Natural killer cell (primary cell): ENCODE results near the gene EIF1. TPM values are rescaled to one million over a fixed set of nuclear protein-coding genes. Genes with fewer than 3 reads are reported as not detected.

Experiments used
- ATAC-seq, 3 donors: fragments of 150-1000 bp in 2 of 3; fragments of 200-7000 bp in 1 of 3; cut with Tn5 transposase; 1 replicate in 1 of 3; 2 replicates in 2 of 3; pipeline ENCODE4 v1.10.0; 2021; ENCODE audit warnings: mild to moderate bottlenecking in 2 of 3, moderate library complexity in 2 of 3
- DNase-seq, 2 donors: peaks; one replicate each; pipeline versions ENCODE4 v3.0.0 to v3.0.0-alpha.2; 2013 to 2021; ENCODE audit warnings: mixed read lengths in 1 of 2
- H3K27ac ChIP-seq: one replicate; pipeline ENCODE4 v1.5.1; 2013; ENCODE audit warnings: mild to moderate bottlenecking, low read length
- H3K27me3 ChIP-seq: one replicate; pipeline ENCODE4 v1.6.1; 2013; ENCODE audit warnings: low read length; ENCODE audit not compliant: control insufficient read depth, insufficient read depth
- H3K36me3 ChIP-seq: one replicate; pipeline ENCODE4 v1.6.1; 2013; ENCODE audit warnings: low read length; ENCODE audit not compliant: control insufficient read depth, insufficient read depth
- H3K4me1 ChIP-seq: one replicate; pipeline ENCODE4 v1.6.1; 2013; ENCODE audit warnings: low read length; ENCODE audit not compliant: control insufficient read depth, insufficient read depth
- H3K4me3 ChIP-seq: one replicate; pipeline ENCODE4 v1.5.1; 2013; ENCODE audit warnings: low read length
- H3K9me3 ChIP-seq: one replicate; pipeline ENCODE4 v1.6.1; 2013; ENCODE audit warnings: low read length; ENCODE audit not compliant: control insufficient read depth, insufficient read depth
- H3K27ac Mint-ChIP-seq, 2 donors: one replicate each; pipeline ENCODE4 v1.8.0; 2022; ENCODE audit warnings: mild to moderate bottlenecking in 2 of 2, mixed read lengths in 2 of 2, moderate library complexity in 1 of 2
- H3K27me3 Mint-ChIP-seq, 2 donors: one replicate each; pipeline ENCODE4 v1.8.0; 2022; ENCODE audit warnings: low read depth in 2 of 2, mixed read lengths in 2 of 2
- H3K36me3 Mint-ChIP-seq: one replicate; pipeline ENCODE4 v1.8.0; 2022; ENCODE audit warnings: mixed read lengths
- H3K4me1 Mint-ChIP-seq, 2 donors: one replicate each; pipeline ENCODE4 v1.8.0; 2022; ENCODE audit warnings: mixed read lengths in 2 of 2
- H3K4me3 Mint-ChIP-seq: one replicate; pipeline ENCODE4 v1.8.0; 2022; ENCODE audit warnings: mild to moderate bottlenecking, moderate library complexity, mixed read lengths
- H3K9me3 Mint-ChIP-seq, 2 donors: one replicate each; pipeline ENCODE4 v1.8.0; 2022; ENCODE audit warnings: mixed read lengths in 2 of 2
- CTCF ChIP-seq: fragments of 200-600 bp; IDR thresholded peaks from one replicate; pipeline ENCODE4 v1.8.0; 2022; ENCODE audit warnings: antibody characterized with exemption
- WGBS: methylation state at CpG from one replicate; pipeline ENCODE4 v1.1.7; 2013; ENCODE audit warnings: missing lambda C conversion rate; ENCODE audit not compliant: insufficient coverage; 5-methylcytosine and 5-hydroxymethylcytosine counted together
- intact Hi-C: fragments of 100-400 bp; cut with micrococcal nuclease; formaldehyde crosslinking; loops from one replicate; pipeline ENCODE4 v1.14.2; 2022
- total RNA-seq, 4 donors: library from RNA; stranded (reverse); fragments of 120-200 nt in 1 of 4; gene quantifications; one replicate each; pipeline versions ENCODE4 v1.2.3 to v1.2.4, GENCODE V29; 2013 to 2022

EIF1 gene
- total RNA-seq, 3 donors from 2014 or later (not counting 1 experiment from before 2014, with no cell fraction given): 2,034 to 2,368 (median 2,279) TPM

- peak overlapping the region; percentile 96 for H3K4me3 Mint-ChIP-seq
- ATAC-seq (peak; percentile 75 to 90 (median 81)), DNase-seq (peak; percentile 92 to 94)
- WGBS: 2% methylated on average over 39 of the region's 39 CpGs
- no peaks in the 10 kb centered on the region for H3K27me3 ChIP-seq
- H3K27me3 Mint-ChIP-seq: no peaks in the 10 kb centered on the region
- H3K4me1 Mint-ChIP-seq: peaks cover 18 to 27% of the 10 kb centered on the region in 2 donors
- H3K27ac Mint-ChIP-seq: peak overlapping the region; percentile 96 to 99
- H3K4me3 ChIP-seq: peak overlapping the region; percentile 52
- TF ChIP-seq CTCF: peak; percentile 95
- H3K9me3 Mint-ChIP-seq: no peaks in the 10 kb centered on the region
- intact Hi-C loops: loop anchor here (1.0 kb wide), 3 partner anchors 23 to 862 kb away; partner anchors contain the start of gene EIF1
- peaks cover 23% of the 10 kb centered on the region for H3K4me1 ChIP-seq
- peak overlapping the region; percentile 96 for H3K27ac ChIP-seq
- no peaks in the 10 kb centered on the region for H3K9me3 ChIP-seq
- no peaks in the 10 kb centered on the region for H3K36me3 ChIP-seq
- H3K36me3 Mint-ChIP-seq: no peaks in the 10 kb centered on the region
Observed at GRCh38 chr17:41665566-41666236, 23.0 kb upstream of the EIF1 start.

- Histone ChIP-seq H3K4me1 (peaks cover 23% of the 10 kb centered on the region), H3K27ac (peak overlapping the region; percentile 96), H3K27me3 (no peaks in the 10 kb centered on the region), H3K9me3 (no peaks in the 10 kb centered on the region), H3K36me3 (no peaks in the 10 kb centered on the region), H3K4me3 (peak overlapping the region; percentile 52)
- no peaks in the 10 kb centered on the region for H3K9me3 Mint-ChIP-seq
- H3K27ac Mint-ChIP-seq: peak overlapping the region; percentile 96 to 99
- peak overlapping the region; percentile 96 for H3K4me3 Mint-ChIP-seq
- DNase-seq (peak; percentile 62 to 94), ATAC-seq (peak; percentile 60 to 76 (median 71))
- TF ChIP-seq CTCF: peak; percentile 37
- intact Hi-C loops: loop anchor here (1.0 kb wide), 3 partner anchors 22 to 863 kb away; partner anchors contain the start of gene EIF1
- peaks cover 18 to 27% of the 10 kb centered on the region in 2 donors for H3K4me1 Mint-ChIP-seq
- H3K27me3 Mint-ChIP-seq: no peaks in the 10 kb centered on the region
- WGBS: 1% methylated on average over 11 of the region's 11 CpGs
- H3K36me3 Mint-ChIP-seq: no peaks in the 10 kb centered on the region
Observed at GRCh38 chr17:41666237-41666641, 22.4 kb upstream of the EIF1 start.

GRCh38 chr17:41666708-41667279, 21.9 kb upstream of the EIF1 start:
- Mint-ChIP-seq H3K4me1 (peaks cover 18 to 27% of the 10 kb centered on the region in 2 donors), H3K4me3 (peak overlapping the region; percentile 96), H3K27me3 (no peaks in the 10 kb centered on the region), H3K27ac (peak overlapping the region; percentile 96 to 99), H3K36me3 (no peaks in the 10 kb centered on the region), H3K9me3 (no peaks in the 10 kb centered on the region)
- Histone ChIP-seq H3K27me3 (no peaks in the 10 kb centered on the region), H3K36me3 (no peaks in the 10 kb centered on the region), H3K4me3 (peak overlapping the region; percentile 52), H3K9me3 (no peaks in the 10 kb centered on the region), H3K27ac (peak overlapping the region; percentile 96), H3K4me1 (peaks cover 23% of the 10 kb centered on the region)
- DNase-seq: peak; percentile 85 to 95
- TF ChIP-seq CTCF: peak; percentile 89
- WGBS: 0% methylated on average over 22 of the region's 23 CpGs
- peak; percentile 58 to 77 (median 65) for ATAC-seq
- intact Hi-C loops: loop anchor here (1.0 kb wide), 5 partner anchors 13 to 863 kb away; partner anchors contain the start of gene EIF1
